SHP77 treated with DMSO at 0.1 percent for 48 hours (cell line): ENCODE results near the gene ZNF334.

Experiments
- DNase-seq: peaks from one replicate; lab custom pipeline; 2025; lab: John Stamatoyannopoulos, UW

ZNF334 gene

GRCh38 chr20:46545827-46546138 lies 32.4 kb upstream of the ZNF334 start:
- no peak for DNase-seq

GRCh38 chr20:46545077-46545826 lies 31.9 kb upstream of the ZNF334 start:
- DNase-seq: no peak

GRCh38 chr20:46544576-46544975 lies 31.2 kb upstream of the ZNF334 start:
- DNase-seq: no peak

- no peak for DNase-seq
These were observed 30.6 kb upstream of the ZNF334 start for GRCh38 chr20:46543959-46544358.

- DNase-seq: no peak
These were observed 29.7 kb upstream of the ZNF334 start for GRCh38 chr20:46543033-46543432.

GRCh38 chr20:46541229-46541935 lies 28.0 kb upstream of the ZNF334 start:
- no peak for DNase-seq

- DNase-seq: no peak
These were observed 25.8 kb upstream of the ZNF334 start for GRCh38 chr20:46539113-46539512.

- no peak for DNase-seq
These were observed 17.3 kb upstream of the ZNF334 start for GRCh38 chr20:46530640-46531039.

GRCh38 chr20:46523696-46524328 lies 10.5 kb upstream of the ZNF334 start:
- no peak for DNase-seq

- no peak for DNase-seq
These were observed 9.7 kb upstream of the ZNF334 start for GRCh38 chr20:46523108-46523507.

GRCh38 chr20:46520976-46521579 lies 7.7 kb upstream of the ZNF334 start:
- peak; percentile 55 for DNase-seq

GRCh38 chr20:46520540-46520939 lies 7.2 kb upstream of the ZNF334 start:
- no peak for DNase-seq

GRCh38 chr20:46519471-46520068 lies 6.2 kb upstream of the ZNF334 start:
- no peak for DNase-seq

GRCh38 chr20:46509523-46509922 lies 3.8 kb downstream of the ZNF334 start:
- no peak for DNase-seq

- DNase-seq: no peak
These were observed 5.5 kb downstream of the ZNF334 start for GRCh38 chr20:46507760-46508407.

GRCh38 chr20:46505506-46505905 lies 7.9 kb downstream of the ZNF334 start:
- no peak for DNase-seq

- DNase-seq: no peak
These were observed 11.4 kb downstream of the ZNF334 start for GRCh38 chr20:46501961-46502360.

- no peak for DNase-seq
These were observed 11.9 kb downstream of the ZNF334 start for GRCh38 chr20:46501337-46501942.

- DNase-seq: no peak
These were observed 19.3 kb downstream of the ZNF334 start for GRCh38 chr20:46494077-46494476.

GRCh38 chr20:46491354-46491753 lies 22.0 kb downstream of the ZNF334 start:
- no peak for DNase-seq

GRCh38 chr20:46488451-46488850 lies 24.9 kb downstream of the ZNF334 start:
- no peak for DNase-seq

GRCh38 chr20:46487628-46488027 lies 25.7 kb downstream of the ZNF334 start:
- no peak for DNase-seq
